HepG2 (cell line): ENCODE results near the gene ADI1.

Experiments
- AHR ChIP-seq: IDR thresholded peaks from 2 replicates; pipeline ENCODE4 v1.6.1; 2018; ENCODE audit warnings: missing genetic modification reagents, missing compliant biosample characterization
- ELF1 ChIP-seq: sonication (generic); formaldehyde crosslinking; IDR thresholded peaks from 2 replicates; pipeline ENCODE4 v1.4.0; 2020; ENCODE audit warnings: missing genetic modification reagents
- KLF16 ChIP-seq, 2 experiments: sonication (generic) in 1 of 2; formaldehyde crosslinking in 1 of 2; IDR thresholded peaks; 2 replicates each; pipeline versions ENCODE4 v1.6.1 to v1.8.0; 2016 to 2023; ENCODE audit warnings: missing genetic modification reagents in 2 of 2, missing compliant biosample characterization in 1 of 2
- PHF8 ChIP-seq: sonication (generic); formaldehyde crosslinking; IDR thresholded peaks from 2 replicates; pipeline ENCODE4 v1.5.0; 2020; ENCODE audit warnings: missing genetic modification reagents
- POLR2AphosphoS5 ChIP-seq: IDR thresholded peaks from 2 replicates; pipeline ENCODE4 v1.6.1; 2012; ENCODE audit warnings: low read depth, low read length
- TBL1XR1 ChIP-seq: fragments of 150-350 bp; IDR thresholded peaks from 2 replicates; pipeline ENCODE4 v1.6.1; 2014; ENCODE audit warnings: borderline replicate concordance, low read length; ENCODE audit not compliant: partially characterized antibody
- USF2 ChIP-seq, 2 experiments: sonication (generic) in 1 of 2; formaldehyde crosslinking in 1 of 2; IDR thresholded peaks; 2 replicates each; pipeline versions ENCODE4 v1.5.1 to v1.6.1; 2011 to 2020; ENCODE audit warnings: borderline replicate concordance in 1 of 2, low read depth in 1 of 2, low read length in 1 of 2, mild to moderate bottlenecking in 1 of 2, missing genetic modification reagents in 1 of 2, moderate library complexity in 1 of 2
- XRCC5 ChIP-seq: fragments of 200-400 bp; formaldehyde crosslinking; optimal IDR thresholded peaks from 2 replicates; pipeline ENCODE3; 2017; ENCODE audit warnings: mild to moderate bottlenecking, low read length
- TF ChIP-seq, protein P1 (sequence below): sonication (generic); formaldehyde crosslinking; IDR thresholded peaks from 2 replicates; pipeline ENCODE4 v1.9.0; 2021; ENCODE audit warnings: missing genetic modification reagents, mild to moderate bottlenecking, borderline replicate concordance
- TF ChIP-seq, protein P2 (sequence below): sonication (generic); formaldehyde crosslinking; IDR thresholded peaks from 2 replicates; pipeline ENCODE4 v1.4.0; 2020; ENCODE audit warnings: mild to moderate bottlenecking, missing genetic modification reagents, borderline replicate concordance
- TF ChIP-seq, protein P3 (sequence below): sonication (generic); formaldehyde crosslinking; IDR thresholded peaks from 2 replicates; pipeline ENCODE4 v1.5.0; 2020; ENCODE audit warnings: mild to moderate bottlenecking, missing genetic modification reagents, moderate library complexity
- TF ChIP-seq, protein P4 (sequence below): sonication (generic); formaldehyde crosslinking; IDR thresholded peaks from 2 replicates; pipeline ENCODE4 v1.8.1; 2023; ENCODE audit warnings: mild to moderate bottlenecking, missing genetic modification reagents

DNA sequence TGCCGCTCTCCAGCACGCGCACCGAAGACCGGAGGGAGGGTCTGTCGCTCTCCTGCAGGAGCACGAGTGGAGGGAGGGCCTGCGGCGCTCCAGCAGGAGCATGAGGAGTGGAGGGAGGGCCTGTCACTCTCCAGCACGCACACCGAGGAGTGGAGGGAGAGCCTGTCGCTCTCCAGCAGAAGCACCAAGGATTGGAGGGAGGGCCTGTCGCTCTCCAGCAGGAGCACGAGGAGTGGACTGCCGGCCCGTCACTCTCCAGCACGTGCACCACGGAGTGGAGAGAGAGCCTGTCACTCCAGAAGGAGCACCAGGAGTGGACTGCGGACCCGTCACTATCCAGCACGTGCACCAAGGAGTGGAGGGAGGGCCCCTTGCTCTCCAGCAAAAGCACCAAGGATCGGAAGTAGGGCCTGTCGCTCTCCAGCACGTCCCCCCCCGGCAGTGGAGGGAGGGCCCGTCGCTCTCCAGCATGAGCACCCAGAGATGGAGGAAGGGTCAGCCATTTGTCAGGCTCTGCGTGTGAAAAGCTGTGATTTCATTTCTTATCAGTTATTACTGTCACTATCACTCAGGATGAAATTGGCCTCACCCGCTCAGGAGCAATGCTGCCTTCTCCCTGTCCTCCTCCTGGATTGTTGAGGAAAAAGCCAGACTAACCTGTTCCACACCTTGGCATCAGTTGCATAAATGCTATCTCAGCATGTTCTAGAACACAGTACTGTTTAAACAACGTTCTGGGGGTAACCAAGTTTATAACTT is 35.9 kb downstream of the ADI1 start:
- TF ChIP-seq TBL1XR1 (no peak), AHR (no peak), KLF16 (CRISPR knock-in tag; IDR thresholded peaks at IDR 0.05) (no peak), ELF1 (CRISPR knock-in tag) (no peak), PHF8 (CRISPR knock-in tag) (no peak), POLR2AphosphoS5 (no peak), XRCC5 (no peak), USF2 (IDR thresholded peaks at IDR 0.05; ENCODE audit: low read depth, low read length) (no peak), USF2 (CRISPR knock-in tag; IDR thresholded peaks at IDR 0.05; ENCODE audit: borderline replicate concordance) (no peak)
- TF ChIP-seq, protein P1, sequence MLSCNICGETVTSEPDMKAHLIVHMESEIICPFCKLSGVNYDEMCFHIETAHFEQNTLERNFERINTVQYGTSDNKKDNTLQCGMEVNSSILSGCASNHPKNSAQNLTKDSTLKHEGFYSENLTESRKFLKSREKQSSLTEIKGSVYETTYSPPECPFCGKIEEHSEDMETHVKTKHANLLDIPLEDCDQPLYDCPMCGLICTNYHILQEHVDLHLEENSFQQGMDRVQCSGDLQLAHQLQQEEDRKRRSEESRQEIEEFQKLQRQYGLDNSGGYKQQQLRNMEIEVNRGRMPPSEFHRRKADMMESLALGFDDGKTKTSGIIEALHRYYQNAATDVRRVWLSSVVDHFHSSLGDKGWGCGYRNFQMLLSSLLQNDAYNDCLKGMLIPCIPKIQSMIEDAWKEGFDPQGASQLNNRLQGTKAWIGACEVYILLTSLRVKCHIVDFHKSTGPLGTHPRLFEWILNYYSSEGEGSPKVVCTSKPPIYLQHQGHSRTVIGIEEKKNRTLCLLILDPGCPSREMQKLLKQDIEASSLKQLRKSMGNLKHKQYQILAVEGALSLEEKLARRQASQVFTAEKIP: no peak
- TF ChIP-seq, protein P2, sequence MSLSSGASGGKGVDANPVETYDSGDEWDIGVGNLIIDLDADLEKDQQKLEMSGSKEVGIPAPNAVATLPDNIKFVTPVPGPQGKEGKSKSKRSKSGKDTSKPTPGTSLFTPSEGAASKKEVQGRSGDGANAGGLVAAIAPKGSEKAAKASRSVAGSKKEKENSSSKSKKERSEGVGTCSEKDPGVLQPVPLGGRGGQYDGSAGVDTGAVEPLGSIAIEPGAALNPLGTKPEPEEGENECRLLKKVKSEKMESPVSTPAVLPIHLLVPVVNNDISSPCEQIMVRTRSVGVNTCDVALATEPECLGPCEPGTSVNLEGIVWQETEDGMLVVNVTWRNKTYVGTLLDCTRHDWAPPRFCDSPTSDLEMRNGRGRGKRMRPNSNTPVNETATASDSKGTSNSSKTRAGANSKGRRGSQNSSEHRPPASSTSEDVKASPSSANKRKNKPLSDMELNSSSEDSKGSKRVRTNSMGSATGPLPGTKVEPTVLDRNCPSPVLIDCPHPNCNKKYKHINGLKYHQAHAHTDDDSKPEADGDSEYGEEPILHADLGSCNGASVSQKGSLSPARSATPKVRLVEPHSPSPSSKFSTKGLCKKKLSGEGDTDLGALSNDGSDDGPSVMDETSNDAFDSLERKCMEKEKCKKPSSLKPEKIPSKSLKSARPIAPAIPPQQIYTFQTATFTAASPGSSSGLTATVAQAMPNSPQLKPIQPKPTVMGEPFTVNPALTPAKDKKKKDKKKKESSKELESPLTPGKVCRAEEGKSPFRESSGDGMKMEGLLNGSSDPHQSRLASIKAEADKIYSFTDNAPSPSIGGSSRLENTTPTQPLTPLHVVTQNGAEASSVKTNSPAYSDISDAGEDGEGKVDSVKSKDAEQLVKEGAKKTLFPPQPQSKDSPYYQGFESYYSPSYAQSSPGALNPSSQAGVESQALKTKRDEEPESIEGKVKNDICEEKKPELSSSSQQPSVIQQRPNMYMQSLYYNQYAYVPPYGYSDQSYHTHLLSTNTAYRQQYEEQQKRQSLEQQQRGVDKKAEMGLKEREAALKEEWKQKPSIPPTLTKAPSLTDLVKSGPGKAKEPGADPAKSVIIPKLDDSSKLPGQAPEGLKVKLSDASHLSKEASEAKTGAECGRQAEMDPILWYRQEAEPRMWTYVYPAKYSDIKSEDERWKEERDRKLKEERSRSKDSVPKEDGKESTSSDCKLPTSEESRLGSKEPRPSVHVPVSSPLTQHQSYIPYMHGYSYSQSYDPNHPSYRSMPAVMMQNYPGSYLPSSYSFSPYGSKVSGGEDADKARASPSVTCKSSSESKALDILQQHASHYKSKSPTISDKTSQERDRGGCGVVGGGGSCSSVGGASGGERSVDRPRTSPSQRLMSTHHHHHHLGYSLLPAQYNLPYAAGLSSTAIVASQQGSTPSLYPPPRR (CRISPR knock-in tag): no peak
- TF ChIP-seq, protein P3, sequence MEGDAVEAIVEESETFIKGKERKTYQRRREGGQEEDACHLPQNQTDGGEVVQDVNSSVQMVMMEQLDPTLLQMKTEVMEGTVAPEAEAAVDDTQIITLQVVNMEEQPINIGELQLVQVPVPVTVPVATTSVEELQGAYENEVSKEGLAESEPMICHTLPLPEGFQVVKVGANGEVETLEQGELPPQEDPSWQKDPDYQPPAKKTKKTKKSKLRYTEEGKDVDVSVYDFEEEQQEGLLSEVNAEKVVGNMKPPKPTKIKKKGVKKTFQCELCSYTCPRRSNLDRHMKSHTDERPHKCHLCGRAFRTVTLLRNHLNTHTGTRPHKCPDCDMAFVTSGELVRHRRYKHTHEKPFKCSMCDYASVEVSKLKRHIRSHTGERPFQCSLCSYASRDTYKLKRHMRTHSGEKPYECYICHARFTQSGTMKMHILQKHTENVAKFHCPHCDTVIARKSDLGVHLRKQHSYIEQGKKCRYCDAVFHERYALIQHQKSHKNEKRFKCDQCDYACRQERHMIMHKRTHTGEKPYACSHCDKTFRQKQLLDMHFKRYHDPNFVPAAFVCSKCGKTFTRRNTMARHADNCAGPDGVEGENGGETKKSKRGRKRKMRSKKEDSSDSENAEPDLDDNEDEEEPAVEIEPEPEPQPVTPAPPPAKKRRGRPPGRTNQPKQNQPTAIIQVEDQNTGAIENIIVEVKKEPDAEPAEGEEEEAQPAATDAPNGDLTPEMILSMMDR (CRISPR knock-in tag): no peak
- TF ChIP-seq, protein P4, sequence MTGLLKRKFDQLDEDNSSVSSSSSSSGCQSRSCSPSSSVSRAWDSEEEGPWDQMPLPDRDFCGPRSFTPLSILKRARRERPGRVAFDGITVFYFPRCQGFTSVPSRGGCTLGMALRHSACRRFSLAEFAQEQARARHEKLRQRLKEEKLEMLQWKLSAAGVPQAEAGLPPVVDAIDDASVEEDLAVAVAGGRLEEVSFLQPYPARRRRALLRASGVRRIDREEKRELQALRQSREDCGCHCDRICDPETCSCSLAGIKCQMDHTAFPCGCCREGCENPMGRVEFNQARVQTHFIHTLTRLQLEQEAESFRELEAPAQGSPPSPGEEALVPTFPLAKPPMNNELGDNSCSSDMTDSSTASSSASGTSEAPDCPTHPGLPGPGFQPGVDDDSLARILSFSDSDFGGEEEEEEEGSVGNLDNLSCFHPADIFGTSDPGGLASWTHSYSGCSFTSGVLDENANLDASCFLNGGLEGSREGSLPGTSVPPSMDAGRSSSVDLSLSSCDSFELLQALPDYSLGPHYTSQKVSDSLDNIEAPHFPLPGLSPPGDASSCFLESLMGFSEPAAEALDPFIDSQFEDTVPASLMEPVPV: no peak
